HG03103 (cell line): ENCODE data around the gene ZNF41.
A peak's percentile ranks its signal among the peaks of the same experiment; 100 is the strongest.
"Not testable (repeated sequence)": the region's sequence is repeated elsewhere in the genome, so short reads cannot be mapped to it uniquely, and the experiment has no call there.

Source experiments
- ATAC-seq: cut with Tn5 transposase; IDR thresholded peaks from one replicate; pipeline ENCODE4 v1.9.1; 2021; ENCODE audit warnings: low read depth; ENCODE audit not compliant: unreplicated experiment

Gene ZNF41

DNA sequence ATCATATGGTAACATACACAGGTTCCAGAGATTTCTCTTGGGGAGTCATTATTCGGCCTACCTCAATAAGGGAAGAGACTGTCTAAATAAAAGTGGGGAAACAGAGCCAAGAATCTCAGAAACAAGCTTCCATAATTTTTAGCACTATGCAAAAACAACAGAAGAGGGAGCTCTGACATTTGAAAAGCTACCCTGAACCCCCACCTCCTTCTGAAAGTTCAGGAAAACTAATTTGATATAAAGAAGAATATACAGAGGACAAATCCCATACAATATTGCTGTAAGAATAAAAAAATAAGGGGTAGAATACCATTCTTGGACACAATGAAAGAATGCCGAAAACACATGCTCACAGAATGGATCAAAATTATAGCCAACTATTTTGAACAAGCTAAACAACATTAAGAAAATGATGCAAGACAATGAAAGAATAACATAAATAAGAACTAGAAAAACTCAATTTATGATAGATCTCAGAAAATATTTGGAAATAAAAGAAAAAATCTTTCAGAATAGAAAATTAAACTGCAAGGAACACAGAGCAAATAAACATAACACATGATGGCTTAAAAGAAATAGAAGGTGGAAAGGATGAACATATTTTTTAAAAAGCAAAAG, 14.4 kb upstream of the ZNF41 start:
- no peak for ATAC-seq

DNA sequence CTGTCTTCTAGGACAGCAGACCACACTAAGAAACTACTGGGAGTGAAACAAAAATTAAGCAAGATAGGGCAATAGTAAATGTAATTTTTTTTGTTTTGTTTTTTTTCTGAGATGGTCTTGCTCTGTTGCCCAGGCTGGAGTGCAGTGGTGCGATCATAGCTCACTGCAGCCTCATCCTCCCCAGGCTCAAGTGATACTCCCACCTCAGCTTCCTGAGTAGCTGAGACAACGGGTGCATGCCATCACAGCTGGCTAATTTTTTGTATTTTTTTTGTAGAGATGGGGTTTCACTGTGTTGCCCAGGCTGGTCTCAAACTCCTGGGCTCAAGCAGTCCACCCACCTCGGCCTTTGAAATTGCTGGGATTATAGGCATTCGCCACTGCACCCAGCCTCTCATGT, 9.1 kb upstream of the ZNF41 start:
- not testable (repeated sequence) for ATAC-seq

DNA sequence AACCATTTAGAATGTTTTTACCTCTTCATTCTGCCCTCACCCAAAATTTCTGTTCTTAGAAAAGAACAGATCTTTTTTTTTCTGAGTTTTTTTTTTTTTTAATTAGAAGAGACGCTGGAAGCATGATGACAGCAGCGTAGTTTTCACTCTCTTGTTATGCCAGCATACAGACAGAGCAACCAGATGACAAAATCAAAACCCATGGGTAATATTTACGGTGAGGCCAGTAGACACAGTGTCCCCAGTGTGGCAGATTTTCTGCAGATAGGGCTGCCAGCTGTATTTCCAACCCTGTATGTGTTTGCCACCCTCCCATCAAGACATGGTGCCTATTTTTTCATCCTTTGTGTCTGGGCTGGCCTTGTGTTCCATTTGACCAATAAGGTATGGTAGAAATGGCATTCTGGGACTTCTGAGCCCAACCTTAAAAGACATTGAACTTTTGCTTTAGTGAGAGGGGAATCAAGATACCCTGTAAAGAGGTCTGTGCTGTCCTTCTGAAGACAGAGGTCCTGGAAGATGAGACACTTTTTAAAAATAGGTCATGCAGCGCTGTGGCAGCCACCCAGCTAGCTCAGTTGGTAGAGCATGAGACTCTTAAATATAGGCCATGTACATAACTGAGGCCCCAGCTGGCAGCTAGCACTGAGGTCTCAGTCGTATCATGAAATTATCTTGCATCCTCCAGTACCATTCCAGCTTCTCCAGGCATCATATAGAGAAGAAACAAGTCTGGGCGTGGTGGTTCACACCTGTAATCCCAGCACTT, 6.7 kb upstream of the ZNF41 start:
- ATAC-seq, result no peak

DNA sequence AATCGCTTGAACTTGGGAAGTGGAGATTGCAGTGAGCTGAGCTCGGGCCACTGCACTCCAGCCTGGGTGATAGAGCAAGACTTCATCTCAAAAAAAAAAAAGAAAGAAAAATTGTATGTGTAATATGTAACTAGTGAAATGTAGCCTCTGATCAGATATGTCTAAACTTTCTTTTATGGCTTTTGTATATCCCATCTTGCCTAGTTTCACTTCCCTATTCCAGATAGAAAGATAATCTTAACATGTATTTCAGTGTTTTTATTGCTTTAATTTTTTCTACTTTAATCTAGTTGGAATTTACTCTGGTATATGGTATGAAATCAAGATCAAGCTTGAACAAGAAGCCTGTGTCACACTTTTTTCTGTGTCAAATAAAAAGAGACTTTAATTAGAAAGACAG, 1.9 kb upstream of the ZNF41 start:
- no peak for ATAC-seq

DNA sequence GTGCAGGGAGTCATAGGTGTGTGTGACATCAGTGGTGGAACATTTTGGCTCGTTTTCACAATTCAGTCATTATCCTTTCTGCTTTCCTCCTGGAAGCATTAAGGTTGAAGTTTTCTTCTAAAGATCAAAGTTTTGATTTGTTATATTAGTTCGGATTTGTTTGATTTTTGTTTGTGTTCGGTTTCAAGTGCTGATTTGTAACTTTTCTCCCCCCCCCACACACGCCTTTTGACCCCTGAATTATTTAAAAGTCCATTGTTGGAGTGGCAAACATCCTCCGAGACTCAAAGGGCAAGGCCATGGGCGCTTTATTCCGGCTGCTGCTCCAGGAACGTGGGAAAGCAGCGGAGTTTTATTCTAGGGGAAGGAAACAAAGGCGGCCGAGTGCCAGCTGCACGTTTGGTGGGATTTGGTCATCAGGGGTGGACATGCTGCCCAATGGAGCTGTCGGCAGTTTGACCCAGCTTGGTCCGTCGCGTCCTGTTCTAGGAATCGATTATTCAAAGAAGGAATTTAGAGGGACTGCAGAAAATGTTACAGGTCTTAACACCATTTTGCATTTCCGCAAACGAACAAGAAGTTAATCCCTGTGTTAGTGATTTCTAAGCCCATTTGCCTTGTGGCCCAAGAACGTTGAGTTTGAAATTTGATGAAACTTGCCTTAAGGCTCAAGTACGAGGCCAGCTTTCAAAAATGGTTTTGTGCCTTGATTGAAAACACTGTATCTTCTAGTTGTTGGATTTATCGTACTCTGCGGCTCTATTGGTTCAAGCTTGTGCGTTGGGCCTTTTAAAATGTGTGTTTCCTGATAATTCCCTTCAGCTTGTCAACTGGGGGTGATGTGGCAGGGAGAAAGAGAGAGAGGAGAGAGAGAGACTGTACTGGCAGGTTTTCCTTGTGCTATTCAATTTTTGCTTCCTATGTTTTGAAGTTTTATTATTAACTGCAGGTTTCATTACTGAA, 565 bp upstream of the ZNF41 start:
- ATAC-seq, result no peak

DNA sequence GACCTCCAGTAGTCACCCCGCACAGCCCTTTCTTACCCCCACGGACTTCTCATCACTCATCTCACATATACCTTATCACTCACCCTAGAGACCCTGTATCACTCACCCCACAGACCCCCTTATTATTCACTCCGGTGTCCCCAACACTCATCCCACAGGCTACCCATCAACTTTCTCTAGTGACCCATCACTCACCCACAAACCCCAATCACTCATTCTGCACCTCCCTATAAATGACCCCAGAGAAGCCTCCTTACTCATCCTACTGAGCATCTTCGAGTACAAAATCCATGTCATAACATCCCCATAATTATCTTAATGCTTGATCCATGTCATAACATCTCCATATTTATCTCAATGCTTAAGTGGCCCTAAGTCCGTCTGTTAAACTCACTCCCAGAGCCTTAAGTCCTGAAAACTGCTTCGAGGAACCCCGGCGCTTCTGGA, 934 bp downstream of the ZNF41 start:
- ATAC-seq, result peak; percentile 7

DNA sequence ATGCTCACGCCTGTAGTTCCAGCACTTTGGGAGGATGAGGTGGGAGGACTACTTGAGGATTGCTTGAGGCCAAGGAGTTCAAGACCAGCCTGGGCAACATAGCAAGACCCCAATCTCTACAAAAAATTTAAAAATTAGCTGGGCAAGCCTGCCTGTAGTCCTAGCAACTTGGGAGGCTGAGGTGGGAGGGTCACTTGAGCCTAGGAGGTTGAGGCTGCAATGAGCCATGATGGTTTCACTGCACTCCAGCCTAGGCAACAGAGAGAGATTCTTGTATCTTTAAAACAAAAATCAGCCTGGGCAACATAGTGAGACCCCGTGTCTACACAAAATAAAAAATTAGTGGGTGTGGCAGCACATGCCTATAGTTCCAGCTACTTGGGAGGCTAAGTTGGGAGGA, 1.9 kb downstream of the ZNF41 start:
- ATAC-seq, result no peak

DNA sequence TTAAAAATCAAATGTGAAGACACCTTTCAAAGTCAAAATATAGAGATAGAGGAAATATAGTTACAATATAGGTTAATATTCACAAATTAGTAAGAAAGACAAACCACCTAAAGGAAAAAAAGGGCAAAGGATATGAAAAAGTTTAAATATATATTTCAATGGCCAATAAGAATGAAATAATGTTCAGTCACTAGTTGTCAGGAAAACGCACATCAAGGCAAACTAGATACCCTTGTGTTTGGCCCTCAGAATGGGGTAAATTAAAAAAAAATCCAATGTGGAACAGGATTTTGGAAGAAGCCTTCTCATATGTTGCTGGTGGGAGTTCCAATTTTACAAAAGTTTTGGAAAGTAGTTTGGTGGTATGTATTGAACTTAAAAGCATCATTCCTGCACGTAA, 2.4 kb downstream of the ZNF41 start:
- ATAC-seq, result no peak

DNA sequence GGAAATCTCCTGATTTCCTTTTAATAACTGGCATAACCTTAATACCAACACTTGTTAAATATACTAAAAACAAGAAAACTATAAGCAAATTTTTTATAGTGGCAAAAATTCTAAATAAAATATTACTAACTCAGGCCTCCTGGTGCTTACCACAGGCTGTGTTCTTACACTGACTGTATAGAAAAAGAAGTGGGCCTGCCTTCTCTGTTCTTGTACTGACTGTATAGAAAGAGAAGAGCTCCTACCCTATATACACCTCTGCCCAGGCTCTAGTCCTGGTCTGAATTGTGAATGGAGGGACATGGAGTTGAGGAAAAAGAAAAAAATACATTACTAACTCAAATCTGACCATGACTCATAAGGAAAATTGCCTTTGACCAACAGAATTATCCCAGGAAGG, 7.5 kb downstream of the ZNF41 start:
- no peak for ATAC-seq

DNA sequence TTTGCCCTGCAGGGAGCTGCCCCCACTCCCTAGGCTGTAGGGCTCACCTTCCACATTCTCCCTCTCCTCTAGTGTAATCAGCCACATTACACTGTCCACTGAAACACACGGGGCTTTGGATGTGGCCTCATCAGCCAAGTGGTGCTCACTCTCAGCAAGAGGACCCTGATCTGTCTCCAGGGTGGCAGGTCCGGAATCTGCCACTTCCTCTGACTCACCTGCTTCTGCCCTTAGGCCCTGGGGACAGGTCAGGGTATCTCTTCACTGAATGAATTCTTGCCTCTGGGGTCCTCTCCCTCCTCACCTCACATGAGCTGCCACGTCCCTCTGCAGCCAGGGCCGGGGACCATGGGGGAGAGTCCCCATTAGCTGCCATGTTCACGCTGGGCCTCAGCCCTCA, 15.9 kb downstream of the ZNF41 start:
- ATAC-seq, result no peak

DNA sequence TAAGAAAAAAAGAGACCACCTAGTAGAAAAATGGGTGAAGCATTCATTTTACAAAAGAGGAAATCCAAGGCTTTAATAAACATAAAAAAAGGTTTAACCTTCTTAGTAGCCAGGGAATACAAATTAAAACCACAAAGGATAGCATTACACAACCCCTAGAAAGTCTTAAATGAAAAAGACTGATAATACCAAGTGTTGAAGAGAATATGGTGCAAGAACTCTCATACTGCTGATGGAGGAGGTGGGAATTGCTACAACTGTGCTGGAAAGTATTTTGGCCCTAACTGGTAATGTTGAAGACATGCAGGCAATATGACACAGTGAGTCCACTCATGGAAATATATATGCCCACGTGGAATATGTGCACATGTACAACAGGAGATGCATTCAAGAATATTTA, 22.5 kb downstream of the ZNF41 start:
- ATAC-seq, result no peak

DNA sequence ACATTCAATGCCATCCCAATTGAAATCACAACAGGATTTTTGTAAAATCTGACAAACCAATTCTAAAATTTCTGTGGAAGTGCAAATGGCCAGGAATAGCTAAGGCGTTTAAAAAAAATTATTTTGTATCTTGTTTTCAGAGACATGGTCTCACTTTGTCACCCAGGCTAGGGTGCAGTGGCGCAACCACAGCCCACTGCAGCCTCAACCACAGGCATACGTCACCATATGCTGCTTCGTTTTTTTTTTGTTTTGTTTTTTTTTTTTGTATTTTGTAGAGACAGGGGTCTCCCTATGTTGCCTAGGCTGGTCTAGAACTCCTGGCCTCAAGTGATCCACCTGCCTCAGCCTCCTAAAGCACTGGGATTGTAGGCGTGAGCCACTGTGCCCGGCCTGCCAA, 24.5 kb downstream of the ZNF41 start:
- no peak for ATAC-seq

DNA sequence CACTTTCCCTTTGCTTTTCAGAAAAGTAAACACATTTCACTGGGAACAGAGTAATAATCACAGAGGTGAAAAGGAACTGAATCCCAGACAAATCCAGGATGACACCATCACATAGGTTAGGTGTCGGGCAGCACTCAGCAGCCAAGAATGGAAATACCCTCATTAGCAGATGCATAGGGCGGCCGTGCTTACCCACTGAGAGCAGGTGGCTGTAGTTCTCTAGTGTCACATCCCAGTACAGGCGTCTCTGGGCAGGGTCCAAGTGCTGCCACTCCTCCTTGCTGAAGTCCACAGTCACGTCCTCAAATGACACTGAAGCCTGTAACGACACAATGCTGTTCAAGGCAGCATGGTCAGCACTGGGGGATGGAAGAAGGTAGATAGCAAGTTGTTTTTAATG, 26.9 kb downstream of the ZNF41 start:
- no peak for ATAC-seq

DNA sequence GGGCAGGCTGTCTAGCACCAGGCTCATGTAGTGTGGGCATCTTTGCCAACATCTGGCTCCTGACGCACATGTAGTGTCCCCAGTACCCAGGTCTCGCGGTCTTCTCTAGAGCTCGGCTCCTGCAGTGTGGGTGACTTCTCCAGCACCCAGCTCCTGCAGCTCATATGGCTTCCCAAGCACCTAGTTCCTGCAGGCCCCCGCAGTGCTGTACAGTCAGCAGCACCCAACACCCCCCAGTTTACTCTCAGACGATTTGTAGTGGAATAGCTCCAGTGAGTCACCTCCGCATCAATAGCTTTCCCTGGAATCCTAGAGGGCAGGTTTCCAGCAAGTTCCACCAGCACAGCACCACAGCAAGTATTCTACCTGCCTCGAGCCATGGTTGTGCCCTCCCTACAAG, 30.9 kb downstream of the ZNF41 start:
- no peak for ATAC-seq

DNA sequence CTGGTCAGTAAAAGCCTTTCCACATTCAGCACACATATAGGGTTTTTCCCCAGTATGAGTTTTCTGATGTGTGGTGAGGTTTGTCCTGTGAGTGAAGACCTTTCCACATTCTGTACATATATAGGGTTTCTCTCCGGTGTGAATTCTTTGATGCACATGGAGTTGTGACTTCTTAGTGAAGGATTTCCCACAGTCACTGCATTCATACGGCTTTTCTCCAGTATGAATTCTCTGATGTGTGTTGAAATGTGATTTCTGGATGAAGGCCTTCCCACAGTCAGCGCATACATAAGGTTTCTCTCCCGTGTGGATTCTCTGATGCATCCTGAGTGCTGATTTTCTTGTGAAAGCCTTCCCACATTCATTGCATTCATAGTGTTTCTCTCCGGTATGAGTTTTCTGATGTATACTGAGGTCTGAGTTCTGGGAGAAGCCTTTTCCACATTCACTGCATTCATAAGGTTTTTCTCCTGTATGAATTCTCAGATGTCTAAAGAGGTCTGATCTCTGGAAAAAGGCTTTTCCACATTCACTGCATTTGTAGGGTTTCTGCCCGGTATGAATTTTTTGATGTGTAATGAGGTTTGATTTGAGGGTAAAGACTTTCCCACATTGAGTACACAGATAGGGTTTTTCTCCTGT, 34.7 kb downstream of the ZNF41 start:
- no peak for ATAC-seq

DNA sequence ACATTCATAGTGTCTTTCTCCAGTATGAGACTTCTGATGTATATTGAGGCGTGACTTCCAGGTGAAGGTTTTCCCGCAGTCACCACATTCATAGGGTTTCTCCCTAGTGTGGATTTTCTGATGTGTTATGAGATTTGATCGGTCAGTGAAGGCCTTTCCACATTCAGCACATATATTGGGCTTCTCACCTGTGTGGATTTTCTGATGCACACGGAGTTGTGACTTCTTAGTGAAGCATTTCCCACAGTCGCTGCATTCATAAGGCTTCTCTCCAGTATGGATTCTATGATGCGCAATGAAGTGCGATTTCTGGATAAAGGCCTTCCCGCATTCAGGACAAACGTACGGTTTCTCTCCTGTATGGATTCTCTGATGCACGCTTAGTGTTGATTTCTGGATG, 35.4 kb downstream of the ZNF41 start:
- ATAC-seq, result no peak

DNA sequence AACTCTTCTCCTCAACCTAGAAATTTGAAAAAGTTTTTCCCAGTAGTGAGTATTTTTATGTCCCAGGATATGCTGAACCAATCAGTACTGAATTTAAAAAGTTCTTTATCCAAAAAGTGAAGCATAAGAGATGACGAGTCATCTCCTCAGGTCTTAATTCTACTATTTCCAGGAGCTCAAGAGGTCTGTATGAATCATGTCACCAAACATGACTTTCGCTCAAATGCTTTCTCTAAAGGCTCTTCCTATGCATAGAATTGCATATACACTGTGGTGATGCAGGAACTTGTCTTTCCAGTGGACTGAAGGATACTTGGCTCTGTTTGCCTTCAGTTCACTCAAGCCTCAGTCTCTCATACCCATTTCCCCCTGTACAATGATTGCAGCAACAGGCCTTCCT, 36.1 kb downstream of the ZNF41 start:
- no peak for ATAC-seq

DNA sequence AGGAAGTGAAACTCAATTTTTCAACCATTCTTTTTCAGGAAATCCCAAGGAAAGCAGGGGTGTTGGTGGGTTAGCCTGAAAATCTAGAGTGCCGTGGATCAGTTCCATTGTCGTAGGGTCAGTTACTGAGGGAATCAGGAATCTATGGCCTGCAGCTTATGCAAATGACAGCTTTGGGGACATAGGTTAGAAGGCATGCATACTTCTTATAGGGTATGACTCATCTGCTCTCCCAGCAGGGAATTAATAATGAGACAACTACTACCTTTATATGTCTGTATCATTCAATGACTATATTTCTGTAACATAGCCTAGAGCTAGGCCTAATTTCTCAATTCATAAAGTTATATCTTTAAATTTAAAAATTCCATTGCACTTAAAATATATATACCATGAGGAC, 36.6 kb downstream of the ZNF41 start:
- no peak for ATAC-seq

DNA sequence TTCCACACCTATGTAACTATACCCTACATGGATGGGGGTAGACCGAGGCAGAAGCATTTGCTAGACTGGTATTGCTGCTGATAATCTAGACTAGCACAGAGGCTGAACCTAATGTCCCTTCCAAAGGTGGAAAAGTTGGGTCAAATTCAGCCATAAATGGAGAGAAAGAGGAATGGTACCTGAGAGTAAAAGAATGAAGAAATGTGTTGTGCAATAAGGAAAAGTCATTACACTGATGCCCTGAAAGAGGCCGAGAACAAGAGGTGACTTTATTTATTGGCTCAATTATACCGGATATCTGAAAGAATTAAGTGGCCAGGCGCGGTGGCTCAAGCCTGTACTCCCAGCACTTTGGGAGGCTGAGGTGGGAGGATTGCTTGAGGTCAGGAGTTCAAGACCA, 52.1 kb downstream of the ZNF41 start:
- no peak for ATAC-seq

DNA sequence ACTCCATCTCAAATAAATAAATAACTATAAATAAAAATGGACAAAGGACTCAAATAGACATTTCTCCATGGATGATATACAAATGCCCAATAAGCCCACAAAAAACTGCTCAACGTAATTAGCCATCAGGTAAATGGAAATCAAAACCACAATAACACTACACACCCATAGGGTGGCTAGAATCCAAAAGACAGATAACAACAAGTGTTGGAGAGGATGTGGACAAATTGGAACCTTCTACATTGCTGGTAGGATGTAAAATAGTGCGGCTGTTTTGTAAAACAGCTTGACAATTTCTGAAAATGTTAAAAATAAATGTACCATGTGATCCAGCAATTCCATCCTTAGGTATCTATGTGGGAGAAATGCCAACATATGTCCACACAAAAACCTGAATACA, 60.6 kb downstream of the ZNF41 start:
- no peak for ATAC-seq

DNA sequence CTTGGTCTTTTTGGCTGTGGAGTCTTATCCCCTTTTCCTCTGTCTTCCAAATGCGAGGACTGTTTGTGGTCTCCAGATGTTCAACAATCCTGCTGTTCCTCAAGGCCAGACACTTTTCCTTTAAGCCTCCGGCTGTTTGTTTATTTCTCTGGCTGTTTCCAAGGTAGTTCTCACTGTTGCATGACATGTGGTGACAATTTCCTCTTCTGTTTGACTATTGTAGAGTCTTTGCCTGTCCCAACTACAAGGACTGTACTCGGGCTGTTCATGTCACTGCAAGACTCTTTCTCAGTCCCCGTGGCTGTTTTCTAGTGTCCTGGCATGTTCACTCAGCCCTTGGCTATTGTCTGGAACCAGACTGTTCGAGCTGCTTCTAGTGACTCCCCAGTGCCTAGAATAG, 62.1 kb downstream of the ZNF41 start:
- no peak for ATAC-seq
